ENCODE data around the gene BTG2. TPM values are rescaled to one million over a fixed set of nuclear protein-coding genes. Genes with fewer than 3 reads are reported as not detected.

The BTG2 gene
- total RNA-seq, 1 experiment from 2014 or later = 24.2 TPM

DNA sequence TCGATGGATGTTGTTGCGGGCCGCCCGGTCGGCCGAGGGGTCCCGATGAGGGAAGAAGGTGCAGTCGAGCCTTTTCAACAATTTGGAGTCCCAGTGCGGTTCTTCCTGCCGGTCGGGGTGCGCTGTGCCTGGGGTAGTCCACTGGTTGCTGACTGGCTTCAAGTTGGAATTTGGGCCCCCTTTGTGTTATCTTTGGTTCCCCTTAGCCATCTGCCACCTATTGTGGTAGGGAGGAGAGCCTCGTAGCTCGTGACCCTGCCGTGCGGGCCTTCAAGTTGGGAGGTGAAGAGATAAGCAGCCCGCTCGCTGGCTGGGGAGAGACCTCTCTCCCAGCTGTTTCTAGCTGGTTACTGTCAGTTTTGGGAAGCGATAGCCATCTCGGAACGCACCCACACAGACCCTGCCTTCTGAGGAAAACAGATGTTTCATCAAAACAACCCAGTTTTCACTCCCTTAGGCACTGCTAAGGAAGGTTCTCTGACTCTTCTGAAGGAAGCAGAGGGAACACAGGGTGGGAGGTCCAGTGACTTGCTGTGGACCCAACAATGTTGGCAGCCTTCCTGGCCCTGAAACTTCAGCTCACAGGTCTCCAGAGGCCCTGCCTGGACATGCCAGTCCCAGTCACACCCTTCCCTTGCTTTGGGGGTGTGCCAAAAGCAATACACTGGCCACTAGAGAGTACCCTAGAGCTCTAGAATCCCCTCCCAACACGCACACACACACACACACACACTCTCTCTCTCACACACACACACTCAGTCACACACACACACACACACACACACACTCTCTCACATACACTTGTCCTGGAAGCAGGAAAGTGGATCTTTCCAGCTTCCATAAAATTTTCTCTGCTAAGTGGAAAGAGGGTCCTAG lies 1.0 kb downstream of the BTG2 start (continued):
- TF ChIP-seq SRF (IDR thresholded peaks at IDR 0.05; ENCODE audit: low read depth) (no peak), YY1 (IDR thresholded peaks at IDR 0.05; ENCODE audit: extremely low read depth, insufficient replicate concordance, low read depth, low read length) (peak; percentile 47), ZFX (IDR thresholded peaks at IDR 0.05) (no peak), ZNF274 (IDR thresholded peaks at IDR 0.05; ENCODE audit: low read depth, low read length) (no peak), EGR1 (IDR thresholded peaks at IDR 0.05; ENCODE audit: low read depth) (no peak), POLR2A (IDR thresholded peaks at IDR 0.05; ENCODE audit: borderline replicate concordance, extremely low read depth, insufficient read depth, insufficient read length) (no peak), SIN3A (IDR thresholded peaks at IDR 0.05; ENCODE audit: low read depth) (no peak), RAD21 (IDR thresholded peaks at IDR 0.05; ENCODE audit: low read depth) (no peak), EZH2 (IDR thresholded peaks at IDR 0.05) (no peak), POLR2AphosphoS5 (IDR thresholded peaks at IDR 0.05; ENCODE audit: low read depth, low read length) (peak; percentile 73), JUND (IDR thresholded peaks at IDR 0.05) (no peak)
- TF ChIP-seq, protein P1, sequence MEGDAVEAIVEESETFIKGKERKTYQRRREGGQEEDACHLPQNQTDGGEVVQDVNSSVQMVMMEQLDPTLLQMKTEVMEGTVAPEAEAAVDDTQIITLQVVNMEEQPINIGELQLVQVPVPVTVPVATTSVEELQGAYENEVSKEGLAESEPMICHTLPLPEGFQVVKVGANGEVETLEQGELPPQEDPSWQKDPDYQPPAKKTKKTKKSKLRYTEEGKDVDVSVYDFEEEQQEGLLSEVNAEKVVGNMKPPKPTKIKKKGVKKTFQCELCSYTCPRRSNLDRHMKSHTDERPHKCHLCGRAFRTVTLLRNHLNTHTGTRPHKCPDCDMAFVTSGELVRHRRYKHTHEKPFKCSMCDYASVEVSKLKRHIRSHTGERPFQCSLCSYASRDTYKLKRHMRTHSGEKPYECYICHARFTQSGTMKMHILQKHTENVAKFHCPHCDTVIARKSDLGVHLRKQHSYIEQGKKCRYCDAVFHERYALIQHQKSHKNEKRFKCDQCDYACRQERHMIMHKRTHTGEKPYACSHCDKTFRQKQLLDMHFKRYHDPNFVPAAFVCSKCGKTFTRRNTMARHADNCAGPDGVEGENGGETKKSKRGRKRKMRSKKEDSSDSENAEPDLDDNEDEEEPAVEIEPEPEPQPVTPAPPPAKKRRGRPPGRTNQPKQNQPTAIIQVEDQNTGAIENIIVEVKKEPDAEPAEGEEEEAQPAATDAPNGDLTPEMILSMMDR (IDR thresholded peaks at IDR 0.05 in 2 of 3, conservative IDR thresholded peaks at IDR 0.05 in 1 of 3; ENCODE audit: borderline replicate concordance in 1 of 3, insufficient read depth in 1 of 3, low read depth in 2 of 3, low read length in 2 of 3) = 0 out of 6 replicates have a peak, but pooled peaks of 1 of the 3 experiments have one; percentile 2
